K562 (cell line): Measurements from ENCODE around the gene SYT3. TPM values are rescaled to one million over a fixed set of nuclear protein-coding genes. Genes with fewer than 3 reads are reported as not detected.

Source experiments
- ATAC-seq: fragments of 200-7000 bp; cut with Tn5 transposase; 3 replicates; pipeline ENCODE4 v1.9.1; 2020; ENCODE audit warnings: moderate library complexity
- BruUV-seq: library from RNA; stranded (reverse); fragments of 400-500 nt; replicated peaks from 2 replicates; lab custom pipeline; 2021; lab: Mats Ljungman, UMichigan
- CTCF ChIA-PET: fragments of 300-600 bp; formaldehyde crosslinking; extraction: SDS; loops from one replicate; lab custom pipeline; 2021; ENCODE audit warnings: low intra/inter-chr PET ratio; lab: Yijun Ruan, JAX
- POLR2A ChIA-PET: fragments of 300-600, 350-650 bp; sonication (Branson Sonifier 250); formaldehyde crosslinking; extraction: SDS; loops from one replicate; lab custom pipeline; 2021; ENCODE audit warnings: antibody characterized with exemption, inconsistent platforms; lab: Yijun Ruan, JAX
- DNase-seq, 4 experiments: peaks; one replicate each; pipeline versions ENCODE4 v3.0.0 to v3.0.0-alpha.2; 2011 to 2018; ENCODE audit warnings: low spot score in 3 of 4, mixed read lengths in 3 of 4; ENCODE audit errors: extremely low read depth in 1 of 4
- FAIRE-seq: peaks from 2 replicates; lab custom pipeline; 2011; peaks lifted over from hg19 to GRCh38; lab: Jason Lieb, UNC
- H2AFZ ChIP-seq: 2 replicates; pipeline ENCODE4 v1.6.0; 2011; ENCODE audit warnings: low read depth, low read length, control low read depth, inconsistent platforms
- H3K27ac ChIP-seq: fragments of 200-600 bp; 3 replicates; pipeline ENCODE4 v1.8.0; 2011; ENCODE audit warnings: low read depth, mild to moderate bottlenecking, control low read depth, inconsistent platforms, low read length, moderate library complexity, mixed read lengths; ENCODE audit errors: extremely low read depth
- H3K27me3 ChIP-seq, 2 experiments: fragments of 300-600 bp in 1 of 2; 2 replicates in 1 of 2; 3 replicates in 1 of 2; pipeline versions ENCODE4 v1.6.0 to v1.8.0; 2011; ENCODE audit warnings: inconsistent platforms in 2 of 2, low read length in 2 of 2, mild to moderate bottlenecking in 1 of 2, mixed read lengths in 1 of 2, moderate library complexity in 1 of 2; ENCODE audit not compliant: control insufficient read depth in 2 of 2, insufficient read depth in 2 of 2
- H3K36me3 ChIP-seq: fragments of 300-600 bp; 3 replicates; pipeline ENCODE4 v1.8.0; 2011; ENCODE audit warnings: mild to moderate bottlenecking, low read length, inconsistent platforms; ENCODE audit not compliant: control insufficient read depth, insufficient read depth
- H3K4me1 ChIP-seq, 2 experiments: fragments of 200-600 bp in 1 of 2; replicated peaks in 1 of 2; 2 replicates in 1 of 2; 3 replicates in 1 of 2; pipeline versions ENCODE4 v1.5.1 to v1.8.0; 2011; ENCODE audit warnings: inconsistent platforms in 2 of 2, low read length in 2 of 2, mild to moderate bottlenecking in 1 of 2, mixed read lengths in 1 of 2, moderate library complexity in 1 of 2; ENCODE audit not compliant: control insufficient read depth in 2 of 2, insufficient read depth in 2 of 2
- H3K4me2 ChIP-seq: 2 replicates; pipeline ENCODE4 v1.6.1; 2011; ENCODE audit warnings: low read length, control low read depth, inconsistent platforms, mixed read lengths; ENCODE audit not compliant: insufficient read depth
- H3K4me3 ChIP-seq: fragments of 200-600 bp; sonication (generic), shearing (Covaris generic); 2 replicates; pipeline ENCODE4 v1.5.1; 2016; ENCODE audit warnings: control low read depth, inconsistent platforms
- H3K79me2 ChIP-seq: fragments of 200-600 bp; 3 replicates; pipeline ENCODE4 v1.8.0; 2011; ENCODE audit warnings: low read length, inconsistent platforms; ENCODE audit not compliant: control insufficient read depth, insufficient read depth
- H3K9ac ChIP-seq, 2 experiments: 2 replicates each; pipeline versions ENCODE4 v1.6.0 to v1.6.1; 2011; ENCODE audit warnings: low read depth in 2 of 2, low read length in 2 of 2, control low read depth in 1 of 2, inconsistent platforms in 1 of 2, mild to moderate bottlenecking in 1 of 2, mixed read lengths in 1 of 2; ENCODE audit not compliant: insufficient read depth in 1 of 2
- H3K9me1 ChIP-seq: one replicate; pipeline ENCODE4 v1.6.0; 2011; ENCODE audit warnings: inconsistent platforms, mild to moderate bottlenecking, low read length, moderate library complexity; ENCODE audit not compliant: control insufficient read depth, insufficient read depth
- H3K9me3 ChIP-seq: replicated peaks from 2 replicates; pipeline ENCODE4 v1.5.1; 2011; ENCODE audit warnings: low read depth, low read length, inconsistent platforms; ENCODE audit not compliant: control insufficient read depth, insufficient read depth
- H4K20me1 ChIP-seq: replicated peaks from 2 replicates; pipeline ENCODE4 v1.6.1; 2011; ENCODE audit warnings: low read length, inconsistent platforms, mixed read lengths; ENCODE audit not compliant: control insufficient read depth, insufficient read depth
- CHCHD3 ChIP-seq: fragments of 250-450 bp; sonication (Bioruptor Pico); IDR thresholded peaks from 2 replicates; pipeline ENCODE4 v2.1.2; 2022; ENCODE audit warnings: mild to moderate bottlenecking
- KHSRP ChIP-seq: fragments of 450-650 bp; IDR thresholded peaks from 2 replicates; pipeline ENCODE4 v1.6.1; 2017
- MAFF ChIP-seq: IDR thresholded peaks from 2 replicates; pipeline ENCODE4 v1.6.1; 2012; ENCODE audit warnings: low read length, improper control_type of control experiment
- POLR2AphosphoS2 ChIP-seq: IDR thresholded peaks from 2 replicates; pipeline ENCODE4 v1.6.1; 2012; ENCODE audit warnings: low read length, improper control_type of control experiment
- VEZF1 ChIP-seq: fragments of 200-800 bp; sonication (Bioruptor generic); IDR thresholded peaks from 2 replicates; pipeline ENCODE4 v1.6.1; 2017; ENCODE audit warnings: missing genetic modification characterization, missing compliant biosample characterization
- ZBTB26 ChIP-seq: fragments of 450-650 bp; formaldehyde crosslinking; IDR thresholded peaks from 2 replicates; pipeline ENCODE4 v1.4.0; 2022; ENCODE audit warnings: missing genetic modification characterization
- ZBTB7A ChIP-seq: IDR thresholded peaks from 2 replicates; pipeline ENCODE4 v1.6.1; 2011; ENCODE audit warnings: low read depth, mild to moderate bottlenecking, low read length, moderate library complexity, borderline replicate concordance; ENCODE audit not compliant: control insufficient read depth
- ZNF23 ChIP-seq: fragments of 250-450 bp; sonication (Bioruptor Pico); IDR thresholded peaks from 2 replicates; pipeline ENCODE4 v1.4.0; 2020; ENCODE audit warnings: mild to moderate bottlenecking
- ZNF551 ChIP-seq: fragments of 250-450 bp; sonication (Bioruptor Pico); IDR thresholded peaks from 2 replicates; pipeline ENCODE4 v1.5.0; 2021; ENCODE audit warnings: mild to moderate bottlenecking, moderate library complexity
- WGBS: fragments of 100-300 bp; shearing (Covaris generic); methylation state at CpG from one replicate; pipeline ENCODE4 v1.1.6; 2016; ENCODE audit warnings: low coverage, mixed read lengths; ENCODE audit not compliant: insufficient coverage; ENCODE audit errors: missing lambda C conversion rate; 5-methylcytosine and 5-hydroxymethylcytosine counted together
- in situ Hi-C: fragments of 300-500 bp; cut with MboI; formaldehyde crosslinking; loops from 4 replicates; pipeline ENCODE4 v1.15.0; 2018; ENCODE audit warnings: inconsistent platforms, mixed read lengths
- intact Hi-C: fragments of 100-400 bp; cut with micrococcal nuclease; formaldehyde crosslinking; loops from 2 replicates; pipeline ENCODE4 v1.14.2; 2022
- polyA plus RNA-seq, 8 experiments: library from polyadenylated mRNA; depleted of rRNA in 4 of 8; stranded (reverse) in 5 of 8; unstranded in 3 of 8; fragments of >200 nt; fragmentation: Nextera tagmentation in 2 of 8; fragmentation: Illumina TruSeq in 1 of 8; extraction: Ambion mirVana in 2 of 8; extraction: Trizol in 1 of 8; gene quantifications; 2 replicates each; pipeline versions ENCODE4 v1.2.1 to v1.2.3, GENCODE V29; 2011 to 2014; ENCODE audit warnings: inconsistent platforms in 1 of 8, missing spikeins in 1 of 8
- total RNA-seq, 7 experiments: library from RNA; depleted of rRNA in 6 of 7; stranded (reverse); fragments of >200 nt in 6 of 7; fragmentation: Illumina TruSeq in 2 of 7; extraction: Trizol in 2 of 7; gene quantifications; 2 replicates each; pipeline versions ENCODE4 v1.2.1 to v1.2.3, GENCODE V29; 2011 to 2021; ENCODE audit warnings: low replicate concordance in 1 of 7
- TF ChIP-seq, protein P1 (sequence below): IDR thresholded peaks from 2 replicates; pipeline ENCODE4 v1.6.1; 2016; ENCODE audit warnings: missing genetic modification characterization, missing compliant biosample characterization

SYT3 gene
- total and polyA plus RNA-seq, 9 of the 15 experiments (the other 6 are each of a cell fraction or from before 2014, with no cell fraction given), result 0.36 to 2.0 (median 0.54) TPM; not detected in 2

- peaks cover 9% of the 10 kb centered on the region for H3K9me3 ChIP-seq
- intact Hi-C loops, result no loop called here
- no peaks in the 10 kb centered on the region for H3K36me3 ChIP-seq
- DNase-seq, result no peak
- no peaks in the 10 kb centered on the region for H3K27me3 ChIP-seq
- peaks cover 14% of the 10 kb centered on the region; the same call in 2 of the 3 replicates for H3K79me2 ChIP-seq
- no peak overlapping the region for H2AFZ ChIP-seq
- H3K27ac ChIP-seq, result no peak overlapping the region
- no TSS peak for BruUV-seq
- H3K4me2 ChIP-seq, result no peak overlapping the region
- CTCF ChIA-PET, result no interaction called here
- in situ Hi-C loops, result no loop called here
- H3K9ac ChIP-seq, result no peak overlapping the region; a peak in 1 of 4 replicates
- peaks cover 3% of the 10 kb centered on the region; the same call in 1 of the 2 replicates for H4K20me1 ChIP-seq
- WGBS, result 80% methylated on average over 1 of the region's 6 CpGs
- no peak for FAIRE-seq
- H3K9me1 ChIP-seq, result no peaks in the 10 kb centered on the region
- TF ChIP-seq POLR2AphosphoS2, result 0 out of 2 replicates have a peak, but pooled peaks have one; percentile 36
- TF ChIP-seq ZNF551 (CRISPR knock-in tag), result no peak
- H3K4me3 ChIP-seq, result no peak overlapping the region
- POLR2A ChIA-PET, result interaction anchor here (0.5 to 0.8 kb wide), 2 partner anchors 10 to 149 kb away, joined by 3 read pairs; partner anchors contain the start of gene JOSD2
- H3K4me1 ChIP-seq, result peaks cover 10 to 42% of the 10 kb centered on the region in 2 experiments
- no peak for ATAC-seq
Observed at GRCh38 chr19:50660088-50660366, 20.3 kb upstream of the SYT3 start.

- Histone ChIP-seq H3K27me3 (no peaks in the 10 kb centered on the region), H3K9ac (peak overlapping the region in 1 of 2 experiments; percentile 30; a peak in 2 of 4 replicates), H3K27ac (no peak overlapping the region), H3K36me3 (no peaks in the 10 kb centered on the region), H3K79me2 (peaks cover 14% of the 10 kb centered on the region; the same call in 2 of the 3 replicates), H3K9me3 (peaks cover 8% of the 10 kb centered on the region; the same call in 1 of the 2 replicates), H3K4me2 (peak overlapping the region; percentile 79), H2AFZ (no peak overlapping the region), H3K4me1 (peaks cover 11 to 42% of the 10 kb centered on the region in 2 experiments), H3K4me3 (peak overlapping the region; percentile 66), H3K9me1 (no peaks in the 10 kb centered on the region), H4K20me1 (peaks cover 3% of the 10 kb centered on the region; the same call in 1 of the 2 replicates)
- intact Hi-C loops, result loop anchor here (1.0 to 5.0 kb wide), 4 partner anchors 51 to 297 kb away; partner anchors contain the start of gene NR1H2
- ChIA-PET POLR2A (interaction anchor here (0.5 to 0.8 kb wide), 2 partner anchors 10 to 148 kb away, joined by 3 read pairs; partner anchors contain the start of gene JOSD2), CTCF (interaction anchor here (0.7 to 1.9 kb wide), 3 partner anchors 52 to 122 kb away, joined by 3 to 11 read pairs (median 5); no protein-coding TSS in a partner anchor)
- no TSS peak for BruUV-seq
- in situ Hi-C loops, result no loop called here
- ATAC-seq (no peak), FAIRE-seq (no peak), DNase-seq (no peak)
- WGBS, result 0% methylated on average over 1 of the region's 37 CpGs
- no peak for TF ChIP-seq ZBTB26 (CRISPR knock-in tag)
- no peak for TF ChIP-seq KHSRP
- peak; percentile 83; the same call in 1 of the 2 replicates for TF ChIP-seq ZBTB7A
- no peak for TF ChIP-seq ZNF23 (CRISPR knock-in tag)
- no peak for TF ChIP-seq MAFF
- peak; percentile 16; the same call in 1 of the 2 replicates for TF ChIP-seq VEZF1 (CRISPR knock-in tag)
- TF ChIP-seq, protein P1, sequence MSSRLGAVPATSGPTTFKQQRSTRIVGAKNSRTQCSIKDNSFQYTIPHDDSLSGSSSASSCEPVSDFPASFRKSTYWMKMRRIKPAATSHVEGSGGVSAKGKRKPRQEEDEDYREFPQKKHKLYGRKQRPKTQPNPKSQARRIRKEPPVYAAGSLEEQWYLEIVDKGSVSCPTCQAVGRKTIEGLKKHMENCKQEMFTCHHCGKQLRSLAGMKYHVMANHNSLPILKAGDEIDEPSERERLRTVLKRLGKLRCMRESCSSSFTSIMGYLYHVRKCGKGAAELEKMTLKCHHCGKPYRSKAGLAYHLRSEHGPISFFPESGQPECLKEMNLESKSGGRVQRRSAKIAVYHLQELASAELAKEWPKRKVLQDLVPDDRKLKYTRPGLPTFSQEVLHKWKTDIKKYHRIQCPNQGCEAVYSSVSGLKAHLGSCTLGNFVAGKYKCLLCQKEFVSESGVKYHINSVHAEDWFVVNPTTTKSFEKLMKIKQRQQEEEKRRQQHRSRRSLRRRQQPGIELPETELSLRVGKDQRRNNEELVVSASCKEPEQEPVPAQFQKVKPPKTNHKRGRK (tag), result peak; percentile 89
- no peak for TF ChIP-seq CHCHD3 (CRISPR knock-in tag)
Observed at GRCh38 chr19:50659318-50660087, 19.8 kb upstream of the SYT3 start.
